Peyer's patch (tissue), 4 donors: ENCODE results near the gene ADGRD1. TPM values are rescaled to one million over a fixed set of nuclear protein-coding genes. Genes with fewer than 3 reads are reported as not detected.

Experiments
- DNase-seq, 3 donors: peaks; one replicate each; pipeline ENCODE4 v3.0.0-alpha.2; 2017 to 2019
- H3K27ac ChIP-seq, 4 donors: fragments of 200-600 bp; sonication (generic); one replicate each; pipeline ENCODE4 v1.5.1; 2016 to 2019
- H3K27me3 ChIP-seq, 2 donors: fragments of 200-600 bp; sonication (generic); one replicate each; pipeline ENCODE4 v1.5.1; 2019
- H3K36me3 ChIP-seq, 3 donors: fragments of 200-600 bp; sonication (generic); one replicate each; pipeline ENCODE4 v1.5.1; 2016 to 2019
- H3K4me1 ChIP-seq, 4 donors: fragments of 200-600 bp; sonication (generic); one replicate each; pipeline ENCODE4 v1.5.1; 2016 to 2019
- H3K4me3 ChIP-seq, 4 donors: fragments of 200-600 bp; sonication (generic); 1 replicate in 3 of 4; 2 replicates in 1 of 4; pipeline ENCODE4 v1.5.1; 2016 to 2019; ENCODE audit warnings: mild to moderate bottlenecking in 1 of 4
- H3K9me3 ChIP-seq, 4 donors: fragments of 200-600 bp; sonication (generic); one replicate each; pipeline ENCODE4 v1.5.1; 2016 to 2019; ENCODE audit warnings: mild to moderate bottlenecking in 1 of 4
- CTCF ChIP-seq, 6 experiments: fragments of 450-650 bp in 4 of 6; fragments of 200-600 bp in 2 of 6; sonication (generic) in 1 of 6; IDR thresholded peaks; one replicate each; pipeline ENCODE4 v1.5.1; 2017 to 2019; ENCODE audit warnings: antibody characterized with exemption in 6 of 6, mild to moderate bottlenecking in 3 of 6, moderate library complexity in 1 of 6
- POLR2A ChIP-seq, 2 donors: fragments of 450-650 bp; IDR thresholded peaks; one replicate each; pipeline ENCODE4 v1.5.1; 2017; ENCODE audit warnings: antibody characterized with exemption in 2 of 2, mild to moderate bottlenecking in 2 of 2, moderate library complexity in 2 of 2
- total RNA-seq, 4 donors: library from RNA; depleted of rRNA; stranded (reverse); fragments of >200 nt; gene quantifications; one replicate each; pipeline ENCODE4 v1.1.0, GENCODE V29; 2016

The ADGRD1 gene
- total RNA-seq, 4 donors from 2014 or later: 7.0 to 42.9 (median 27.9) TPM

- Histone ChIP-seq H3K27me3 (no peaks in the 10 kb centered on the region), H3K27ac (no peak overlapping the region), H3K36me3 (peaks cover 0 to 8% (median 0%) of the 10 kb centered on the region in 3 donors), H3K9me3 (no peaks in the 10 kb centered on the region), H3K4me3 (no peak overlapping the region), H3K4me1 (no peaks in the 10 kb centered on the region)
- TF ChIP-seq CTCF (IDR thresholded peaks at IDR 0.05): no peak
- DNase-seq: no peak
Measured at GRCh38 chr12:130988261-130988660, 34.6 kb downstream of the ADGRD1 start.

- Histone ChIP-seq H3K27me3 (no peaks in the 10 kb centered on the region), H3K36me3 (peaks cover 0 to 8% (median 0%) of the 10 kb centered on the region in 3 donors), H3K4me1 (no peaks in the 10 kb centered on the region), H3K27ac (no peak overlapping the region), H3K9me3 (no peaks in the 10 kb centered on the region), H3K4me3 (no peak overlapping the region)
- TF ChIP-seq CTCF (IDR thresholded peaks at IDR 0.05) (no peak), POLR2A (IDR thresholded peaks at IDR 0.05) (no peak)
- DNase-seq: no peak
Measured at GRCh38 chr12:130988751-130989150, 35.0 kb downstream of the ADGRD1 start.

- no peak overlapping the region for H3K4me3 ChIP-seq
- no peaks in the 10 kb centered on the region for H3K27me3 ChIP-seq
- no peak overlapping the region for H3K27ac ChIP-seq
- H3K36me3 ChIP-seq: peaks cover 0 to 8% (median 0%) of the 10 kb centered on the region in 3 donors
- DNase-seq: no peak
- no peaks in the 10 kb centered on the region for H3K4me1 ChIP-seq
- TF ChIP-seq POLR2A (IDR thresholded peaks at IDR 0.05) (no peak), CTCF (IDR thresholded peaks at IDR 0.05) (no peak)
- no peaks in the 10 kb centered on the region for H3K9me3 ChIP-seq
Measured at GRCh38 chr12:130989391-130989790, 35.7 kb downstream of the ADGRD1 start.

GRCh38 chr12:130990034-130990433 lies 36.3 kb downstream of the ADGRD1 start:
- H3K27me3 ChIP-seq: no peaks in the 10 kb centered on the region
- H3K36me3 ChIP-seq: peaks cover 0 to 8% (median 0%) of the 10 kb centered on the region in 3 donors
- H3K9me3 ChIP-seq: no peaks in the 10 kb centered on the region
- DNase-seq: peak in 2 of 3 donors; percentile 11 to 40
- no peak overlapping the region for H3K27ac ChIP-seq
- H3K4me3 ChIP-seq: no peak overlapping the region
- TF ChIP-seq POLR2A (IDR thresholded peaks at IDR 0.05) (no peak), CTCF (IDR thresholded peaks at IDR 0.05) (no peak)
- H3K4me1 ChIP-seq: no peaks in the 10 kb centered on the region

- DNase-seq: peak in 1 of 3 donors; percentile 52
- no peak overlapping the region for H3K27ac ChIP-seq
Measured at GRCh38 chr12:130992448-130992847, 38.7 kb downstream of the ADGRD1 start.

More at GRCh38 chr12:130992448-130992847, 38.7 kb downstream of the ADGRD1 start:
- no peak overlapping the region for H3K4me3 ChIP-seq
- no peaks in the 10 kb centered on the region for H3K4me1 ChIP-seq
- peaks cover 0 to 4% (median 0%) of the 10 kb centered on the region in 3 donors for H3K36me3 ChIP-seq
- no peaks in the 10 kb centered on the region for H3K9me3 ChIP-seq
- no peak for TF ChIP-seq CTCF (IDR thresholded peaks at IDR 0.05)
- TF ChIP-seq POLR2A (IDR thresholded peaks at IDR 0.05): no peak
- no peaks in the 10 kb centered on the region for H3K27me3 ChIP-seq
